ENCODE measurements around the gene FERMT2.

Gene FERMT2

DNA sequence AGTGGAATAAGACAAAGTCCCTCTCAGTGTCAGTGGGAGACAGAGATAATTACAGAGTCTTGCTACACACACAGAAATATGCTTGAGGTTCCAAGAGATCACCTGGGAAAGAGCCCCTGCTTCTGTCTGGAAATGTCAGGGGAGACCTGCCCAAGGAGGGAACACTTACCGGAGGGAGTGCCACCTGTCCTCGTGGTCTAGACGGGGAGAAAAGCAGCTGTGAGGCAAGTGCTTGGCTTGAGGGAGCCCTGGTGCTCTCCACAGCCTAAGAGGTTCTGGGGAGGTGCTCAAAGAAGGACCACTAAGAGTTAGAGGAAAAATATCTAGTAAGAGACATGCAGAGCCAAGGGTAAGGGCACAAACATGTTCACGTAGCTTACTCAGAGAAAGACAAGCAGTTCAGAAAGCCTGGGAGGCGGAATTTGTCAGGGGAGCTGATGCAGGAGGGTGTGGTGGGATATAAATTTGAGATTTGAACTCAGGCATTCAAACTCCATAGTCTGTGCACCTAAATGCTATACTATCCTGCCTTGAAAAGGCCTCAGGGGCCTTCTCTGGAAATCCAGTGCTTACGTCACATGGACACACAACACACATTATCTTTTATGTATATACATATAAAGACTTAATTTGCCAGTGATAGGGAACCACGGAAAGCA lies 121.2 kb downstream of the FERMT2 start:
- DNase-seq (ENCODE audit: low read depth in 2 of 2) = no peak

DNA sequence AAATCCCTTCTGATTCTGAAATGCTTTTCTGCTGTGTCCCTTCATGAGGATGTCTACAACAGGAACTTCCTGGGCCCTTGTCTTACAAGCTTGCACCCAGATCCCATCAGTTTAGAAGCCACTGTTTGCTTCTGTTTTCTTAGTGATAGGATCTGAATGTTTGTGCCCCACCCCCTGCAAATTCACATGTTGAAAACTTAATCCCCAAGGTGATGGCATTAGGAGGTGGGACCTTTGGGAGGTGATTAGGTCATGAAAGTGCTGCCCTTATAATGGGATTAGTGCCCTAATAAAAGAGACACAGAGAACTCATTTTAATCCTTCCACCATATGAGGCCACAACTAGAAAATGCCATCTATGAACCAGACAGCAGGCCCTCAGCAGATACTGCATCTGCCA lies 123.4 kb downstream of the FERMT2 start:
- DNase-seq (ENCODE audit: low read depth in 2 of 2) = no peak

- DNase-seq (ENCODE audit: low read depth in 2 of 2) = no peak
These were observed 125.8 kb downstream of the FERMT2 start for GRCh38 chr14:52825085-52825484.

DNA sequence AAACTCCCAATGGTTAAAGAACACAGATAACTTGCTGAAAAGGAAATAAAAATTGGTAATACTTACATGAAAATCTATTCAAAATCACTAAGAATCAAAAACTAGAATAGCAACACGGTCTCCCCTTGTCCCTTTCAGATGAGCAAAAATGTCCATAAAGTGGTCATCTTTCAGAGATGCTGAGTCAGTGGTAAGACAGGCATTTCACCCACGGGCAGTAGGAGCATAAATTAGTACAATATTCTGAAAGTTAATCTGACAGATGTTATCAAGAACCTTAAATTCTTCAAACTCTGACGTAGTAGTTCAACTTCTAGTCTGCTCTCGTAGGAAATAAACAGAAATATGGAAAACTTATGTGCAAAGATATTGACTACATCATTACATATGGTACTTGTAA lies 126.4 kb downstream of the FERMT2 start:
- DNase-seq (ENCODE audit: low read depth in 2 of 2) = no peak

DNA sequence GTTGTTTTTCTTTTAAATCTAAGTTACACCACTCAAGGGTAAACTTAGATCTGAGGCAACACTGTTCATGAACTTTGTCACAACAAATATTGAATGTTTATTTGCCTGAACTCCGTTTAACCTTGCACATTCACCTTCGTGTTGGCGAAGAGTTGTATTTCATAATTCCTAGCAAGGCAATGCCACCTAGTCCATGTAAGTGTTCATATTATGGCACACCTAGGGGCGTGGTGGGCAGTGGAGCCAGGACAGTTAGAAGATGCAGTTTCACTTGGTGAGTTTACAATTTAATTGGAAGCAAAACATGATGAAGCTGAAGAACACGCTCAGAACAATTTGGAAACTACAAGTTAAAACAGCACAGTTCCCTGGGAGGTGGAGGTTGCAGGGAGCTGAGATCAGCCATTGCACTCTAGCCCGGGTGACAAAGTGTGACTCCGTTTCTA lies 129.0 kb downstream of the FERMT2 start:
- no peak for DNase-seq (ENCODE audit: low read depth in 2 of 2)

GRCh38 chr14:52808101-52808500 lies 142.7 kb downstream of the FERMT2 start:
- DNase-seq (ENCODE audit: low read depth in 2 of 2) = no peak
